ENCODE results near the gene EEF2. TPM values are rescaled to one million over a fixed set of nuclear protein-coding genes. Genes with fewer than 3 reads are reported as not detected.
"Not testable (repeated sequence)": the region's sequence is repeated elsewhere in the genome, so short reads cannot be mapped to it uniquely, and the experiment has no call there.

EEF2 gene
- polyA plus RNA-seq, 3 donors, result 264 to 836 (median 323) TPM

GRCh38 chr19:4012092-4012974, 27.1 kb upstream of the EEF2 start:
- intact Hi-C loops (cut with micrococcal nuclease), result no loop called here
- H4K20me1 ChIP-seq (ENCODE audit: insufficient read depth, low read length), result peaks cover 93% of the 10 kb centered on the region
- DNase-seq, result peak in 1 of 3 donors; percentile 5
- H3K4me2 ChIP-seq (replicated peaks; ENCODE audit: extremely low read depth, low read length, poor library complexity, severe bottlenecking), result no peak overlapping the region
- H2AFZ ChIP-seq (ENCODE audit: insufficient read depth, low read depth, low read length, poor library complexity, severe bottlenecking), result no peak overlapping the region
- peaks cover 35% of the 10 kb centered on the region for H3K4me1 Mint-ChIP-seq
- 95% methylated on average over 21 of the region's 27 CpGs for WGBS (ENCODE audit: insufficient coverage)
- peak overlapping the region in 1 of 7 donors; percentile 26 for H3K27ac Mint-ChIP-seq
- H3K9ac ChIP-seq (ENCODE audit: insufficient read depth, low read length, poor library complexity, severe bottlenecking), result no peak overlapping the region
- H3K4me1 ChIP-seq (ENCODE audit: control insufficient read depth in 1 of 2, insufficient read depth in 2 of 2, low read length in 2 of 2), result peaks cover 12 to 31% of the 10 kb centered on the region in 2 donors
- peaks cover 91% of the 10 kb centered on the region for H3K79me2 ChIP-seq (ENCODE audit: insufficient read depth, low read length)
- H3K27me3 Mint-ChIP-seq (ENCODE audit: low read depth in 3 of 3), result peaks cover 0 to 1% (median 0%) of the 10 kb centered on the region in 3 donors
- H3K9me3 Mint-ChIP-seq, result peaks cover 0 to 2% (median 0%) of the 10 kb centered on the region in 7 donors
- H3K4me3 Mint-ChIP-seq, result no peak overlapping the region
- TF ChIP-seq CTCF (IDR thresholded peaks at IDR 0.05), result no peak
- peaks cover 44 to 63% of the 10 kb centered on the region in 2 donors for H3K36me3 ChIP-seq (replicated peaks in 1 of 2; ENCODE audit: control insufficient read depth in 1 of 2, insufficient read depth in 2 of 2, low read length in 2 of 2)
- no peaks in the 10 kb centered on the region for H3K9me3 ChIP-seq (replicated peaks in 1 of 2; ENCODE audit: control insufficient read depth in 1 of 2, insufficient read depth in 1 of 2, low read length in 2 of 2)
- peaks cover 26 to 59% of the 10 kb centered on the region in 2 donors for H3K36me3 Mint-ChIP-seq
- no peaks in the 10 kb centered on the region for H3K27me3 ChIP-seq (ENCODE audit: control insufficient read depth in 2 of 2, insufficient read depth in 2 of 2, low read length in 2 of 2)
- H3K4me3 ChIP-seq (replicated peaks in 1 of 3; ENCODE audit: low read depth in 2 of 3, low read length in 3 of 3), result no peak overlapping the region
- H3K27ac ChIP-seq (ENCODE audit: low read depth in 1 of 2, low read length in 2 of 2), result no peak overlapping the region

GRCh38 chr19:4011430-4011829, 26.2 kb upstream of the EEF2 start:
- H3K27me3 Mint-ChIP-seq (ENCODE audit: low read depth in 3 of 3); H3K4me3 ChIP-seq (replicated peaks in 1 of 3; ENCODE audit: low read depth in 2 of 3, low read length in 3 of 3); H3K4me2 ChIP-seq (replicated peaks; ENCODE audit: extremely low read depth, low read length, poor library complexity, severe bottlenecking); H3K27ac ChIP-seq (ENCODE audit: low read depth in 1 of 2, low read length in 2 of 2); DNase-seq; H2AFZ ChIP-seq (ENCODE audit: insufficient read depth, low read depth, low read length, poor library complexity, severe bottlenecking); H3K9ac ChIP-seq (ENCODE audit: insufficient read depth, low read length, poor library complexity, severe bottlenecking); H3K9me3 Mint-ChIP-seq; H3K27me3 ChIP-seq (ENCODE audit: control insufficient read depth in 2 of 2, insufficient read depth in 2 of 2, low read length in 2 of 2); H3K4me3 Mint-ChIP-seq; H3K9me3 ChIP-seq (replicated peaks in 1 of 2; ENCODE audit: control insufficient read depth in 1 of 2, insufficient read depth in 1 of 2, low read length in 2 of 2); intact Hi-C loops (cut with micrococcal nuclease): not testable (repeated sequence)
- H3K4me1 Mint-ChIP-seq, result peaks cover 37% of the 10 kb centered on the region
- WGBS (ENCODE audit: insufficient coverage), result 100% methylated on average over 3 of the region's 6 CpGs
- peaks cover 84% of the 10 kb centered on the region for H4K20me1 ChIP-seq (ENCODE audit: insufficient read depth, low read length)
- H3K36me3 ChIP-seq (replicated peaks in 1 of 2; ENCODE audit: control insufficient read depth in 1 of 2, insufficient read depth in 2 of 2, low read length in 2 of 2), result peaks cover 39 to 59% of the 10 kb centered on the region in 2 donors
- peak overlapping the region in 2 of 7 donors; percentile 53 to 81 for H3K27ac Mint-ChIP-seq
- peaks cover 89% of the 10 kb centered on the region for H3K79me2 ChIP-seq (ENCODE audit: insufficient read depth, low read length)
- H3K4me1 ChIP-seq (ENCODE audit: control insufficient read depth in 1 of 2, insufficient read depth in 2 of 2, low read length in 2 of 2), result peaks cover 17 to 39% of the 10 kb centered on the region in 2 donors
- peaks cover 24 to 55% of the 10 kb centered on the region in 2 donors for H3K36me3 Mint-ChIP-seq

Measured in CD14-positive monocyte (primary cell).